Upper lobe of right lung (tissue), 1 donor: ENCODE measurements around the gene GSK3B. TPM values are rescaled to one million over a fixed set of nuclear protein-coding genes. Genes with fewer than 3 reads are reported as not detected.

Experiments
- ATAC-seq: fragments of 200-7000 bp; cut with Tn5 transposase; one replicate; pipeline ENCODE4 v1.9.1; 2020; ENCODE audit warnings: mild to moderate bottlenecking, moderate library complexity
- DNase-seq: peaks from one replicate; pipeline ENCODE4 v3.0.0-alpha.2; 2020
- H3K27ac ChIP-seq: fragments of 200-600 bp; one replicate; pipeline ENCODE4 v1.8.0; 2022
- H3K27me3 ChIP-seq: fragments of 200-600 bp; one replicate; pipeline ENCODE4 v1.8.0; 2022; ENCODE audit warnings: mild to moderate bottlenecking
- H3K36me3 ChIP-seq: fragments of 200-600 bp; one replicate; pipeline ENCODE4 v1.8.0; 2022
- H3K4me1 ChIP-seq: fragments of 200-600 bp; one replicate; pipeline ENCODE4 v1.8.0; 2022
- H3K4me3 ChIP-seq: fragments of 200-600 bp; one replicate; pipeline ENCODE4 v1.8.0; 2022; ENCODE audit warnings: mild to moderate bottlenecking
- H3K9me3 ChIP-seq: fragments of 200-600 bp; one replicate; pipeline ENCODE4 v1.8.0; 2022
- intact Hi-C: fragments of 100-400 bp; cut with DNase I; formaldehyde crosslinking; loops from one replicate; pipeline ENCODE4 v1.11.0; 2022
- total RNA-seq: library from RNA; stranded (reverse); fragmentation: NEBNext Ultra II Directional; extraction: Animal tissue kit (Norgen Biotek cat#: 25700); gene quantifications from one replicate; pipeline ENCODE4 v1.2.1, GENCODE V29; 2021
- TF ChIP-seq, protein P1 (sequence below): fragments of 200-600 bp; IDR thresholded peaks from one replicate; pipeline ENCODE4 v1.8.0; 2022; ENCODE audit warnings: antibody characterized with exemption
- donor health status: DM: no; HTN: yes; CAD: no; lungs with severe emphysema.

GSK3B gene
- total RNA-seq, 1 donor from 2014 or later: 55.2 TPM

- peaks cover 9% of the 10 kb centered on the region for H3K4me1 ChIP-seq
- intact Hi-C loops: no loop called here
- H3K27me3 ChIP-seq: no peaks in the 10 kb centered on the region
- DNase-seq (no peak), ATAC-seq (no peak)
- no peak overlapping the region for H3K4me3 ChIP-seq
- TF ChIP-seq, protein P1, sequence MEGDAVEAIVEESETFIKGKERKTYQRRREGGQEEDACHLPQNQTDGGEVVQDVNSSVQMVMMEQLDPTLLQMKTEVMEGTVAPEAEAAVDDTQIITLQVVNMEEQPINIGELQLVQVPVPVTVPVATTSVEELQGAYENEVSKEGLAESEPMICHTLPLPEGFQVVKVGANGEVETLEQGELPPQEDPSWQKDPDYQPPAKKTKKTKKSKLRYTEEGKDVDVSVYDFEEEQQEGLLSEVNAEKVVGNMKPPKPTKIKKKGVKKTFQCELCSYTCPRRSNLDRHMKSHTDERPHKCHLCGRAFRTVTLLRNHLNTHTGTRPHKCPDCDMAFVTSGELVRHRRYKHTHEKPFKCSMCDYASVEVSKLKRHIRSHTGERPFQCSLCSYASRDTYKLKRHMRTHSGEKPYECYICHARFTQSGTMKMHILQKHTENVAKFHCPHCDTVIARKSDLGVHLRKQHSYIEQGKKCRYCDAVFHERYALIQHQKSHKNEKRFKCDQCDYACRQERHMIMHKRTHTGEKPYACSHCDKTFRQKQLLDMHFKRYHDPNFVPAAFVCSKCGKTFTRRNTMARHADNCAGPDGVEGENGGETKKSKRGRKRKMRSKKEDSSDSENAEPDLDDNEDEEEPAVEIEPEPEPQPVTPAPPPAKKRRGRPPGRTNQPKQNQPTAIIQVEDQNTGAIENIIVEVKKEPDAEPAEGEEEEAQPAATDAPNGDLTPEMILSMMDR: no peak
- H3K36me3 ChIP-seq: no peaks in the 10 kb centered on the region
- no peak overlapping the region for H3K27ac ChIP-seq
- H3K9me3 ChIP-seq: no peaks in the 10 kb centered on the region
Measured at GRCh38 chr3:120029749-120030148, 64.5 kb downstream of the GSK3B start.

DNA sequence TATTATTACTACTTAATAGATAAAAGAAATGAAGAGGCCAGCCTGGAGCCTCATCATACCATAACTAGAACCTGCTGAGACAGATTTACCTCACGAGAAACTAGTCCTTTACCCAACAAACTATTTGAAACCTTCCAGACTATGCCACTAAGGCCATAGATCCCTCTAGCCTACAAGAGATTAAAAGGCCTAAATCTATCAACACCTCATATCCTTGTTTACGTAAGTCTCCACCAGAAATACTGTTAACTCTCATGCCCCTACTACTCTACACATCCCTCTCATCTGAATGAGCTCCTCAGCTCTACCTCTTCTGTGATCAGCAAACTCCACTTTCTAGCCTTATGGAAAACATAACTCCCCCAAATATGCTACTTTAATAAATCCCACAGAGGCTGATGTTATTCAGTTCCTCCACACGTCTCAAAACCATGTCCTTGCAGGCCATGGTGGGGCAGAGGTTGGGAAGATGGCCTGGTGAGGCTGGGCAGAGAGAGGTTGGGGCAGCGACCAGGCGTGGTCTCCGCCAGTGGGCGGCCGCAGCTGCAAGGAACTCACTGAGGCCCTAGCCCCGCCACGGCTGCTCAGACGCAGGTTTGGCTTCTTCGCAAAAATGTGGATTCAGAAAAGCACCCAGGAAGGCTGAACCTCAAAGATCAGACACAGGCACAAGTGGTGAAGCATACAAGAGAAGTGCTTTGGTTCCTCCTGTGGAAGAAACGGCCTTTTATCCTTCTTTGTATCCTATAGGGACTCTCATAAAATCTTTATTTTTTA, 65.8 kb downstream of the GSK3B start:
- TF ChIP-seq, protein P1: no peak
- Histone ChIP-seq H3K4me3 (no peak overlapping the region), H3K4me1 (peaks cover 9% of the 10 kb centered on the region), H3K36me3 (no peaks in the 10 kb centered on the region), H3K27me3 (no peaks in the 10 kb centered on the region), H3K27ac (no peak overlapping the region), H3K9me3 (no peaks in the 10 kb centered on the region)
- ATAC-seq: no peak
- no peak for DNase-seq
- intact Hi-C loops: no loop called here

GRCh38 chr3:120027226-120027625, 67.0 kb downstream of the GSK3B start:
- H3K9me3 ChIP-seq: no peaks in the 10 kb centered on the region
- no peak for DNase-seq
- no peak overlapping the region for H3K4me3 ChIP-seq
- H3K4me1 ChIP-seq: peaks cover 14% of the 10 kb centered on the region
- ATAC-seq: no peak
- intact Hi-C loops: no loop called here
- no peaks in the 10 kb centered on the region for H3K36me3 ChIP-seq
- TF ChIP-seq, protein P1: no peak
- no peak overlapping the region for H3K27ac ChIP-seq
- no peaks in the 10 kb centered on the region for H3K27me3 ChIP-seq

DNA sequence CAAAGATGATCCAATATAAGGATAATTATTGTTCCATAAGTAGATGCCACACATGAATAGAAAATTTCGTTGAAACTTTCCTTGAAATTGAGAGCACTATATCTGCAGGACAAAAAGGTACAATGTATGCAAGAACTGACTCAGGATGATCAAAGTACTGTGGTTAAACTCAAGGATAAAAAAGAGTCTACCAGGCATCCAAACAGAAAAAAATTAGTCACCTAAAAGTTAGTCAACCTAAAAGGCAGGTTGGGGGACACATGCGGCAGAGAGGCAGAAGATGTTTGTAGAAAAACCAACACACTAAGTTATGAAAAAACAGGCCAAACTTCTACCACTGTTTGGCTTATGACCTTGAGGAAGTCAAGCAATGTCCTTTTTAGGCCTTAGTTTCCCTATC, 68.7 kb downstream of the GSK3B start:
- Histone ChIP-seq H3K9me3 (no peaks in the 10 kb centered on the region), H3K27ac (no peak overlapping the region), H3K27me3 (no peaks in the 10 kb centered on the region), H3K4me3 (no peak overlapping the region), H3K4me1 (peaks cover 19% of the 10 kb centered on the region), H3K36me3 (no peaks in the 10 kb centered on the region)
- TF ChIP-seq, protein P1: no peak
- no peak for DNase-seq
- ATAC-seq: no peak
- intact Hi-C loops: no loop called here

- peaks cover 26% of the 10 kb centered on the region for H3K4me1 ChIP-seq
- intact Hi-C loops: no loop called here
- ATAC-seq: no peak
Measured at GRCh38 chr3:120024103-120024502, 70.1 kb downstream of the GSK3B start.

More at GRCh38 chr3:120024103-120024502, 70.1 kb downstream of the GSK3B start:
- DNase-seq: no peak
- H3K27me3 ChIP-seq: no peaks in the 10 kb centered on the region
- no peak overlapping the region for H3K27ac ChIP-seq
- H3K9me3 ChIP-seq: no peaks in the 10 kb centered on the region
- no peaks in the 10 kb centered on the region for H3K36me3 ChIP-seq
- TF ChIP-seq, protein P1: no peak
- no peak overlapping the region for H3K4me3 ChIP-seq
